Mucosa of rectum (tissue), 2 donors: ENCODE data around the gene SLC25A10.

Experiments used
- H3K27ac ChIP-seq, 2 donors: one replicate each; pipeline ENCODE4 v1.7.0; 2013; ENCODE audit warnings: inconsistent platforms in 2 of 2, low read depth in 2 of 2, low read length in 2 of 2
- H3K27me3 ChIP-seq, 2 donors: one replicate each; pipeline ENCODE4 v1.7.0; 2013; ENCODE audit warnings: low read length in 2 of 2; ENCODE audit not compliant: control insufficient read depth in 2 of 2, insufficient read depth in 2 of 2
- H3K36me3 ChIP-seq, 2 donors: one replicate each; pipeline ENCODE4 v1.7.0; 2013; ENCODE audit warnings: low read length in 2 of 2; ENCODE audit not compliant: control insufficient read depth in 2 of 2, insufficient read depth in 2 of 2
- H3K4me1 ChIP-seq, 2 donors: one replicate each; pipeline ENCODE4 v1.7.0; 2013; ENCODE audit warnings: low read length in 2 of 2, mild to moderate bottlenecking in 1 of 2; ENCODE audit not compliant: control insufficient read depth in 2 of 2, insufficient read depth in 2 of 2
- H3K4me3 ChIP-seq, 2 donors: one replicate each; pipeline ENCODE4 v1.7.0; 2013; ENCODE audit warnings: low read length in 2 of 2
- H3K9ac ChIP-seq, 2 donors: one replicate each; pipeline ENCODE4 v1.7.0; 2013; ENCODE audit warnings: low read length in 2 of 2, low read depth in 1 of 2, mild to moderate bottlenecking in 1 of 2
- H3K9me3 ChIP-seq, 2 donors: one replicate each; pipeline ENCODE4 v1.7.0; 2013; ENCODE audit warnings: low read length in 2 of 2; ENCODE audit not compliant: control insufficient read depth in 2 of 2
- donor health status: healthy.
- donor health status: Normal muscosa, but diverticular disease.

The SLC25A10 gene

DNA sequence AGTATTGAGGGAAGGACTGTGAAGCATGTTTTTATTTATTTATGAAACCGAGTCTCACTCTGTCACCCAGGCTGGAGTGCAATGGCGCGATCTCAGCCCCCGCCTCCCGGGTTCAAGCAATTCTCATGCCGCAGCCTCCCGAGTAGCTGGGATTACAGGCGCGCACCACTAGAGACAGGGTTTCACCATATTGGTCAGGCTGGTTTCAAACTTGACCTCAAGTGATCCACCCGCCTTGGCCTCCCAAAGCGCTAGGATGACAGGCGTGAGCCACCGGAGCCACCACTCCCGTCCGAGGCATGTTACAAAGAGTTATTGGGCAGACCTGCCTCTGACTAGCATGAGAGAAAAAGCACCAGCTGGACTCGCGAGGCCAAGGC is 5.9 kb upstream of the SLC25A10 start:
- H3K4me1 ChIP-seq = peaks cover 38% of the 10 kb centered on the region in 2 donors
- H3K4me3 ChIP-seq = no peak overlapping the region
- no peak overlapping the region for H3K27ac ChIP-seq
- peaks cover 30% of the 10 kb centered on the region in 2 donors for H3K36me3 ChIP-seq
- no peak overlapping the region for H3K9ac ChIP-seq
- no peaks in the 10 kb centered on the region for H3K9me3 ChIP-seq
- H3K27me3 ChIP-seq = no peaks in the 10 kb centered on the region

DNA sequence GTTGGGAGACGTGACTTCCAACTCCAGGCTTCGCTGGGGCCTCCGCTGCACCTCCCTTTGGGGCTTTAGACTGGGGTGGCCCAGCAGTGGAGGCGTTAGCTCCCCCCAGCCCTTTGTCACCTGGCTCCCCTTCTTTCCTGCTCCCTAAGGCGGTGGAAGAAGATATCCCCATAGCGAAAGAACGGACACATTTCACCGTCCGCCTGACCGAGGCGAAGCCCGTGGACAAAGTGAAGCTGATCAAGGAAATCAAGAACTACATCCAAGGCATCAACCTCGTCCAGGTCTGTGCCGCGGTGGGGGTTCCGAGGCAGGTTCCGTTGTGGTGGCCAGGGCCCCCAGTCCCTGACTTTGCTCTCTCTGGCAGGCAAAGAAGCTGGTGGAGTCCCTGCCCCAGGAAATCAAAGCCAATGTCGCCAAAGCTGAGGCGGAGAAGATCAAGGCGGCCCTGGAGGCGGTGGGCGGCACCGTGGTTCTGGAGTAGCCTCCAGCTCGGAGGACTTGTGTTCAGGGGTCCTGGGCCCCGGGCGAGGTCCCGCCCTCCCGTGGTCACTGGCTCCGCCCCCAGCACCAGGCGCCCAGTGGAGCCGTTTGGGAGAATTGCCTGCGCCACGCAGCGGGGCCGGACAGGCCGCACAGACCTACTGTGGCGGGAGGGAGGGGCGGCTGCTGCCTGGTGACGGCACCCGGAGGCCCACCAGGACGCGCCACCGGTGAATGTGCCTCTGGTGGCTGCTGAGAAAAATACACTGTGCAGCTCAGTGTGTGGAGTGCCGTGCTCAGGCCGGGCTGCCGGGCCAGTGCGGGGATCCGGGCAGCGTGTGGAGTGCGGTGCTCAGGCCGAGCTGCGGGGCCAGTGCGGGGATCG is 5.1 kb upstream of the SLC25A10 start:
- Histone ChIP-seq H3K27ac (no peak overlapping the region), H3K36me3 (peaks cover 26% of the 10 kb centered on the region in 2 donors), H3K4me1 (peaks cover 35 to 36% of the 10 kb centered on the region in 2 donors), H3K9ac (no peak overlapping the region), H3K4me3 (no peak overlapping the region), H3K27me3 (no peaks in the 10 kb centered on the region), H3K9me3 (no peaks in the 10 kb centered on the region)

DNA sequence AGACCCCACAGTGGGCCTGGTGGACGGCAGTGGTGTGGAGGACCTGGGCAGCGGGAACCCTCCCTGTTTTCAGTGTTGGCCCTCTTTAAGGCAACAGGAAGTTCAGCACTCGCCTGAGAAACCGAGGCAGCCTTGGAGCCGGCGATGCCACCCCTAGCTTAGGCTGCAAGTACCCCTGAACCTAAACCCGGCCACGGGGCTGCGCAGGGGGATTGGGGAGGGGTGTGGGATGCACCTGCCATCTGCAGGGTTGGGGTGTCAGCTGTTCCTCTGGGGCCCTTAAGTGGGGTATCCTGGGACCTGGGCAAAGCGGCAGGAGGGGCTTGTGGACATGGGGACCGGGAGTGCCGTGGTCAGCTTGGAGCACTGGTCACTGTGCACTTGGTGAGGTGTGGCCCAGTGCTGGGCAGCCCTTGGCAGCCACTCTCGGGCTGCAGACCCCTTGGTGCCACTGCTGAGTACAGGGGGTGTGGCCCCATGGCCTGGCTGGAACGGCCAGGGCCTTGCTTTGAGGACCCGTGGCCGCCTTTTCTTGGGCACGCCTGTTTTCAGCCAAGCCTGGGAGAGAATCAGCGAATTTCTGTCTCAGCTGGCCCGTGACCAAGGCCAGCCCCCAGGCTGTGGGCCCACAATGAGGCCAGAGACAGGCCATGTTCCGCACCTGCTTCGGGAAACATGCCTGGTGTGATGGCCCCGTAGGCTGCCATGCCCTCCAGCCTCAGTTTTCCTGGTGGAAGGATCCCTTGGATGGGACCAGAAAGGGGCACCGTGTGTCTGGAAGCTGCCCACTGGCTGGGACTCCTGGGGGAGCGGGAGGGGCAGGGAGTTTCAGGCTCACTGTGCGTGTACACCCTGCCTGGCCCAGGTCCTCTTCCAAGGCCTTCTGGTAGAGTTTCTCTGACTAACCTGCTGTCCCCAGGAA is 4.1 kb upstream of the SLC25A10 start:
- no peak overlapping the region for H3K4me3 ChIP-seq
- H3K27me3 ChIP-seq = no peaks in the 10 kb centered on the region
- peaks cover 26% of the 10 kb centered on the region in 2 donors for H3K36me3 ChIP-seq
- H3K9me3 ChIP-seq = no peaks in the 10 kb centered on the region
- H3K27ac ChIP-seq = no peak overlapping the region
- H3K9ac ChIP-seq = no peak overlapping the region
- peaks cover 32 to 33% of the 10 kb centered on the region in 2 donors for H3K4me1 ChIP-seq

DNA sequence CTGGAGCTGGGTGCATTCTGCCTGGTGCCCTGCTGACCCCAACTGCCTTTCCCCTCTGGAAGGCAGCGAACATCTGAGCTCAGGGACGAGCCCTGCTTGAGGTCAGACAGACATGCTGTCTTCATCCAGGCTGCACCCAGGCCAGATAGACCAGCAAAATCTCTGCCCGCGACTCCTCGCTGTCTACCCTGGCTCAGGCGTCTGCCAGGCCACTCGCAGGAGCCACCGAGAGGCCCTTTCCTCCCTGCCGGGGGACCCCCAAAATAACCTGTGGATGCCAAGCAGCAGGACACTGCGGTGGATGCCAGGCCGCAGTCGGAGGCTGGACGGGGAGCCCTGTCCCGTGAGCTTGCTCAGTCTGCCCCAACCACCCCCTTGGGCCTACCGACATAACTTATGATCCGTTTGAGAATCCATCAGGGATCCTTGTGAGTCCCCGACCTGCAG is 3.3 kb upstream of the SLC25A10 start:
- H3K27ac ChIP-seq = no peak overlapping the region
- H3K27me3 ChIP-seq = no peaks in the 10 kb centered on the region
- no peak overlapping the region for H3K9ac ChIP-seq
- H3K36me3 ChIP-seq = peaks cover 26% of the 10 kb centered on the region in 2 donors
- H3K4me1 ChIP-seq = peaks cover 36 to 39% of the 10 kb centered on the region in 2 donors
- no peaks in the 10 kb centered on the region for H3K9me3 ChIP-seq
- H3K4me3 ChIP-seq = no peak overlapping the region

DNA sequence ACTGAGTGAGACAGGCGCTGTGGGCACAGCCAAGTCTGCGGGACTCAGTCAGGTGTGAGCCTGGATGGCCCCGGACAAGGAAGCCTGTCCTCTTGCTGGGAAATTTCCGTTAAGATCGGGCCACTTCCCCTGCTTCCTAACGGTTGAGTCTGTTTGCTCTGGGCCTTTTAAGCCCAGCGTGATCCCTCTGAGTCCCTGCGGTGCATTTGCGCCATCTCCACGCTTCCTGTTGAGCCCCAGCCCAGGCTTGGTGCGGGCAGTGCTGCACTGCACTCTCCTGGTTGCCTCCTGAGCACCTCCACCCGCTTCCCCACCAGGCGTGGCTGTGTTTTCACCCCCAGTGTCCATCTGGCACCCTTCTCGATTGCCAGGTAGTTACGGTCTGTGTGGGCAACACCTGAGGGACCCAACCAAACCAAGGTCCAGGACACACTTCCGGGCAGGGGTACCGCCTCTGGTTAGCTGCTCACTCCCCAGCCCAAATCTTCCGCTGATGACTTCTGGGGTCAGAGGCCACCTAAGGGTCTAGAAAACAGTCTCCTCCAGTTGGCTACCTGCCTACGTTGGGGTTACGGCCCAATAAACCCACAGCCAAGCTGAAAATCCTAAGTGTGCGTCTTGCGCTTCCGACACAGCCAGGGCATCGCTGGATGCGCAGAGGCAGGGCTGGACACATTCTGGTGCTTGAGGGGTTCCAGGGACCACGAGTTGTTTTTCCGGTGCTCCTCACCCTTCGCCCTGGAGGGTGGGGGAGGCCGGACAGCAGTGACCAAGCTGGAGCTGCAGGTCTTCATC is 1.4 kb upstream of the SLC25A10 start:
- peaks cover 32 to 35% of the 10 kb centered on the region in 2 donors for H3K4me1 ChIP-seq
- peak overlapping the region; percentile 44 to 61 for H3K9ac ChIP-seq
- H3K9me3 ChIP-seq = no peaks in the 10 kb centered on the region
- H3K27ac ChIP-seq = peak overlapping the region; percentile 76 to 83
- peak overlapping the region; percentile 75 to 76 for H3K4me3 ChIP-seq
- no peaks in the 10 kb centered on the region for H3K27me3 ChIP-seq
- H3K36me3 ChIP-seq = peaks cover 18 to 24% of the 10 kb centered on the region in 2 donors

DNA sequence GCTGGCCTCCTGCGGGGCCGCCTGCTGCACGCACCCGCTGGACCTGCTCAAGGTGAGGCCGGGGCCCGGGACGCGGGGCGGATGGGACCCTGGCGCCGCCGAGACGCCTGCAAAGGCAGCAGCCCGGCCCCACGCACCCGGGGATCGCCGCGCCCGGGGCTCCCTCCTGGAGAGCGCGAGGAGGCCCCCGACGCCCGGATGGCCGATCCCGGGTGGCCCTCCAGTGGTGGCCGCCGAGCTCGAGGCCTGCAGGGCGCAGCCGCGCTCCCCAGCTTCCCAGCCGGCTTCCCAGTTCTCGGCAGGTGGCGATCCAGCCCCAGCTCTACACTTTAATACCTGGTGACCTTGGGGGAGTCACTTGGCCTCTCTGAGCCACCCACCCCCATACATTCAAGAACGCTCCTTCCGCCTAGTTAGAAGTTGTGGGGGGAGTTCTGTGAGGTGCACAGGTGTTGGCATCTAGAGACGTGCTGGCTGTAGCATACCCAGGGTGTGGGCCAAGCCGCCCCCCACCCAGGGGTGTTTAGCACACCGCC is 452 bp downstream of the SLC25A10 start:
- no peaks in the 10 kb centered on the region for H3K9me3 ChIP-seq
- peaks cover 32 to 35% of the 10 kb centered on the region in 2 donors for H3K4me1 ChIP-seq
- H3K4me3 ChIP-seq = peak overlapping the region; percentile 75 to 76
- H3K27ac ChIP-seq = peak overlapping the region; percentile 78 to 83
- peaks cover 4 to 12% of the 10 kb centered on the region in 2 donors for H3K36me3 ChIP-seq
- peak overlapping the region; percentile 74 to 77 for H3K9ac ChIP-seq
- H3K27me3 ChIP-seq = no peaks in the 10 kb centered on the region

DNA sequence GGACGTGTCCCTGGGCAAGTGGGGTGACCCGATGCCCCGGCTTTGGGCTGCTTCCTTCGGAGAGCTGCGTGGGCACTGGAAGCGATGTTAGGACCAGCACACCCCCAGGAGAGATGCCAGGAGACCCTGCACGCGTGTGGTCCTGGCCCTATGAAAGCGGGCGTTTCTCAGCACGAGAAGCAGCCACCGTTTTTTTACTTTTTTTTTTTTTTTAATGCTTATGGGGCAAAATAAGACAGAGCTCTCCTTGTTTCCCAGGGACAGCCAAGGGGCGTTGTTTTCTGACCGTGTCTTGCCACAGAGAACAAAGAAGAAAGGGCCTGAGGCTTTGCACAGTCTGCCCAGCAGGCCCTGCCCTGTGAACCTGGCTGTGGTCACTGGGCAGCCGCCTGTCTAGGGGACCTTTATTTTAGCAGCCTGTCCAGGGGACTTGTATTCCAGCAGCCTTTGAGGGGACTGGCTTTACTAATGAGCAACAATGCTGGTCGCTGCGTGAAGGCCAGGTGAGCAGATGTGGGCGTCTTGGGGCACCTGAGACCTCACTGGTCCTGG is 996 bp downstream of the SLC25A10 start:
- H3K4me1 ChIP-seq = peaks cover 32 to 35% of the 10 kb centered on the region in 2 donors
- H3K9me3 ChIP-seq = no peaks in the 10 kb centered on the region
- H3K9ac ChIP-seq = peak overlapping the region; percentile 74 to 77
- peaks cover under 1 to 10% of the 10 kb centered on the region in 2 donors for H3K36me3 ChIP-seq
- H3K27ac ChIP-seq = peak overlapping the region; percentile 78 to 83
- no peaks in the 10 kb centered on the region for H3K27me3 ChIP-seq
- peak overlapping the region; percentile 75 to 76 for H3K4me3 ChIP-seq

DNA sequence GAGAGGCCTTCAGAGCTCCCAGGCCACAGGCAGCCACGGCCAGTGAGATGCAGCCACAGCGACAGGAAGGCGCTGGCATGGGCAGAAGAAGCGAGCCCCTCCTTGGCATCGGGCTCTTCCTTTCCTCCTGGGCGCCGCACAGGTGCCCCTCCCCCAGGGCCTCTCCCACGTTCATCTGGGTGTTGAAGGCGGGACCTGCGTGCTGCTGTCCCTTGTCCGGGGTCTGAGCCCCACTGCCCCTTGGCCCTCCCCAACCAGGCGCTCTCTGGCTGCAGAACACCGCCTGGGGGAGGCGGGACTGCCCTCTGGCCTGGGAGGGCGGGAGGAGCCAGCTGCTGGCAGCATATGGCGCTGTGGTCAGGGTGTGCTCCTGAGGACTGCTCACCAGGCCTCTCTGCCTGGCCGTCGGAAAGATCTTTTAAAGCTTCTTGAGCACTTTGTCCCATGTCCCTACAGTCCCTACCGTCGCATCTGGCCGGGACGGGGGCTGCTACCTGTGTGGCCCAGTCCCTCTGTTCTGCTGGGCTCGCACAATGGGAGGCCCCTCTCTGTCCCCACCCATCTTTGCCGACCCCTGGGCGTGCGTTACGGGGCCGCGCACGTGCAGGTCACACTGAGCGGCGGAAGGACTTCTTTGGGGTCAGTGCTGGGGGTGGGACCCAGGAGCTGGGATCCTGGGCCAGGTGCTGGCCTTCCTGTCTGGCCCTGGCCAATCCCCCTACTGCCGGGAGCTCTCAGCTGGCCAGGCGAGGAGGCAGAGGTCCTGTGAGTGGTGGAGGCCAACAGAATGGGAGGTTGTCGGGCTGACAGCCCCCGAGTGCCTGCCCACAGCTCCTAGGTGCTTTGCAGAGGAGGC is 1.7 kb downstream of the SLC25A10 start:
- H3K9me3 ChIP-seq = no peaks in the 10 kb centered on the region
- peaks cover 0 to 6% of the 10 kb centered on the region in 2 donors for H3K36me3 ChIP-seq
- peak overlapping the region; percentile 74 to 77 for H3K9ac ChIP-seq
- peak overlapping the region; percentile 75 to 76 for H3K4me3 ChIP-seq
- peak overlapping the region; percentile 78 to 83 for H3K27ac ChIP-seq
- H3K4me1 ChIP-seq = peaks cover 32 to 35% of the 10 kb centered on the region in 2 donors
- no peaks in the 10 kb centered on the region for H3K27me3 ChIP-seq
